GM19438 (cell line): Measurements from ENCODE around the gene CLEC2B.
A peak's percentile ranks its signal among the peaks of the same experiment; 100 is the strongest.

Source experiments
- ATAC-seq: cut with Tn5 transposase; IDR thresholded peaks from one replicate; pipeline ENCODE4 v1.9.1; 2021; ENCODE audit warnings: low read depth; ENCODE audit not compliant: unreplicated experiment

The CLEC2B gene

GRCh38 chr12:9870286-9870866 is 1.2 kb upstream of the CLEC2B start:
- ATAC-seq = no peak

DNA sequence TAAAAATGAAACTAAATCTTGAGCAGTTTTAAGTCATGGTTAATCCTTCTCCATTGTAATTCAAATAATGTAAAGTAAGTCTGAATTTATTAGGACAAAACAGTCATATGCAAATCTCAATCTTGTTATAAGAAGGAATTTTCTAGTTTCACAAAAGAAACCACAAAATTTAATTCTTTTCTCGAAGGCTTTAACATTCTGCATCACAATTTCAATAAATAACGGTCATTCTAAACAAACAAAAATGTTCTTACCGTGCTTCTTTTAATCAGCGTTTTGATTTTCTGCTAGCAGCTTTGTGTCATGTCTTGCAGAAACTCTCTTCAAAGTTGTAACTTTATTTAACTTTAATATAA is 225 bp downstream of the CLEC2B start:
- no peak for ATAC-seq

GRCh38 chr12:9868311-9868801 is 798 bp downstream of the CLEC2B start:
- ATAC-seq = no peak

- ATAC-seq = no peak
Measured at GRCh38 chr12:9867531-9867930, 1.6 kb downstream of the CLEC2B start.

DNA sequence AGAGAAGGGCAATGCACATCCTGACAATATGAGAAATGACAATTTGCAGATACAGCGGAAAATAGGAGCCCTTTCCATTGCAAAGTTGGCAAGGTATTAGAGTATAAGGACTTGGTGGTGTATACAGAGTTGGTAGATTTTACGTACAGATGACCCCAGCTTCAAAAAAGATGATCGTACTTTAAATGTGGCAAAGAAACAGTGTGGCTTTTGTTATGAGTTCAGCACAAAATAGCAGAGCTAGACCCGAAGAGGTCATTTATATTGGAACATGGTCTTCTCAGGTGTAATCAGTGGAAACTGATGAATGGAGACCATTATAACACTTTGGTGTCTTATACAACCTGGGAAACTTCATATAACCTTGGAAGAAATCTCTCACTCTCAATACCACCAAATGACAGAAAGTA is 2.3 kb downstream of the CLEC2B start:
- no peak for ATAC-seq

DNA sequence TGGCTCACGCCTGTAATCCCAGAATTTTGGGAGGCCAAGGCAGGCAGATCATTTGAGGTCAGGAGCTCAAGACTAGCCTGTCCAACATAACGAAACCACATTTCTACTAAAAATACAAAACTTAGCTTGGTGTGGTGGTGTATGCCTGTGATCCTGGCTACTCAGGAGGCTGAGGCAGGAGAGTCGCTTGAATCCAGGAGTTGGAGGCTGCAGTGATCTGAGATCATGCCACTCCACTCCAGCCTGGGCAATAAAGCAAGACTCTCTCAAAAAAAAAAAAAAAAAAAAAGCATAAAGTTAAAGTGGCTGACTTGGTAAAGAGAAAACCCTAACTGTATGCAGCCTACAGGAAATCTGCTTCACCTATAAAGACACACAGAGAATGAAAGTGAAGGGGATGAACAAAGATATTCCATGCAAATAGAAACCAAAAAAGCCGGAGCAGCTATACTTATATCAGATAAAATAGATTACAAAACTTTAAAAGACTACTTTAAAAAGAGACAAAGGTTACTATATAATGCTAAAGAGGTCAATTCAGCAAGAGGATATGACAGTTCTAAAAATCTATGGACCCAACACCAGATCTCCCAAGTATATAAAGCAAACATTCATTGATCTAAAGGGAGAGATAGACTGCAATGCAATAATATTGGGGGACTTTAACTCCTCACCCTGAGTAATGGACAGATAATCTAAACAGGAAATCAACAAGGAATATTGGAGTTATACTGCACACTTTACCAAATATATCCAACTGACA is 4.1 kb downstream of the CLEC2B start:
- ATAC-seq = no peak

DNA sequence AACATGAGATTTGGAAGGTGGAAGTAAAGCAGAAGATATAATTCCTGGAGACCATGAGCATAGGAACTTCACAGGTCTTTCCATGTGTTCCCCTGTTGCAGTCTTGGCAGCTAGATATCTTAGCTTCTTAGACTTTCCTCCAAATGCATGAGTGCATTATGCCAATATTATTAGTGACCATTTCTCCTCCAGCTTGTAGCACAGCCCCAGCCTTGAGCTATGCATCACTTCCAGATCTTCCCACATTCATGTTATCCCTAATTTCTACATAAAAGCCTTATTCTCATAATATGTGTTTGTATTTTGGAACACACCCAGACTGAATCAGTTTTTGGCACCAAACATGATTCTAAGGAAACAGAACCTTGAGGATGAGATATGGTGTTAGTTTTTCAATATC is 11.0 kb downstream of the CLEC2B start:
- ATAC-seq = no peak

- ATAC-seq = no peak
Measured at GRCh38 chr12:9856894-9857293, 12.3 kb downstream of the CLEC2B start.

DNA sequence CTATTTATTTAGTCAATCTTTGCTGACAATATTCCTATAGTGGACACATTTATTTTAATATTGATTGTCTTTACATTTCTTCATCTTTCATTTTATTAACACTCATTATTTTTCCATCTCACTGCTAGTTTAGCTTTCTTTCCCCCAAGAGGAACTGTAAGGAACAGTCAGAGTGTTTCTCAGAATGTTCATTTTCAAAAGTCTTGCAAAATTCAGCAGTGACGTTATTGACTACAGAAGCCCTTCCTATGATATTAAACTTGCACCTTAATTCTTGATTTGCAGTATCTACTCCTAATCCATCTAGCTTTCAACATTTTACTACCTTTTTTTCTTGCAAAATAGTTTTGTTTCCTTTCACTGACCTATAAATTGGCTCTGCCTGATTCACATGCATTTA is 13.0 kb downstream of the CLEC2B start:
- ATAC-seq = no peak

DNA sequence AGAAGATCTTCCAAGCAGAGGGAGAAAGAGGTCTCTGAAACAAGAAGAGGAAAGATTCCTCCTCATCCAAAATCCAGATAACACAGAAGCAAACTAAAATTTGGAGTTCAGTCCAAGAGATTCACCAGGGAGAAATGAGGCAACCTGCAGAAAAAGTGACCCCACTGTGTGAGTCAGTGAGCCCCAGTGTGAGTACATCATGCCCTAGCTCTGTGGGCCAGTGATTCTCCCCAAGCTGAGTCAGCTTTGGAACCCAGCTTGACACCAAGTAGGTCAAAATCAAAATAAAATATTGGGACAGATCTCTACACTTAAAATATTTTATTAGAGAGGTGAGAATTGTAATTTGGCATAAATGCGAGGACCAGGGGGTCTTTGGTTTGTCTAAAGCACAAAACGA is 17.2 kb downstream of the CLEC2B start:
- ATAC-seq = no peak

DNA sequence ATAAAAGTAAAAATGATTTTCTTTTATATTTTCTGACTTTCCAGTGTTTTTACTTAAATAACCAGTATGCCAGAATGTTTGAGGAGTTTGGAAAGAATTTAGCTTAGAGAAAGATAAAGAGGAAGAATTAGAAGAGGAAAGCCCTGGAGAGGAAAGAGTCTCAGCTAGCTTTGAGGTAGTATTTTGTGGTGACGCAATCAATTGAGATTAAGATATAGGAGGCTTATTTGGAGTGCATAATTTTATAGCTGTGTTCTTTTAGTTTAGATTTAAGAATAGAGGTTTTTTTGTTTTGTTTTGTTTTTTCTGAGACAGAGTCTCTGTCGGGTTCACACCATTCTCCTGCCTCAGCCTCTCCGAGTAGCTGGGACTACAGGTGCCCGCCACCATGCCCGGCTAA is 18.1 kb downstream of the CLEC2B start:
- no peak for ATAC-seq

DNA sequence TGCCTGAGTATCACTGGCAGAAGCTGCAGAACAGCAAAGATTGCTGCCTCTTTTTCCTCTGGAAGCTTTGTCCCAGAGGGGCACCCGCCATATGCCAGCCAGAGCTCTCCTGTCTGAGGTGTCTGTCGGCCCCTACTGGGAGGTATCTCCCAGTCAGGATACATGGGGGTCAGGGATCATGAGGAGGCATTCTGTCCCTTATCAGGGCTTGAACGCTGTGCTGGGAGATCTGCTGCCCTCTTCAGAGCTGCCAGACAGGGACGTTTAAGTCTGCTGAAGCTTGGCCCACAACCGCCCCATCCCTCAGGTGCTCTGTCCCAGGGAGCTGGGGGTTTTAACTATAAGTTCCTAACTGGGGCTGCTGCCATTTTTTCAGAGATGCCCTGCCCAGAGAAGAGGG is 20.3 kb downstream of the CLEC2B start:
- no peak for ATAC-seq

DNA sequence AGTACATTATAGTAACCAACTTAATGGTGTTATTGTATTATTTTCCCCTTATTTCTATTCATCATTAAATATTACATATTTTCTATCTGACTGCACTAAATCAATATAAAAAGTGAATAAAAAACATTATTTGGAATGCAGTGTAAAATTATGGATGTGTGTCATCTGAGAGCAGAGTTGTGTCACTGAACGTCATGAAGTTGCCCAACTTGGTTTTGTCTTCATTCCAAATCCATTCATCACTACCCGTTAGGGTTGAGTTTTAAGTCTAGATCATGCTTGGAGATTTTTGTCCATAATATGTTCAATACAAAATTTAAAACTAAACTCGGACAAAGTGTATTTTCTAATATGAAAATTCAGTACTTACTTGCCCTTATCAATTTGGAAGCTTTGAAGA is 25.7 kb downstream of the CLEC2B start:
- no peak for ATAC-seq

DNA sequence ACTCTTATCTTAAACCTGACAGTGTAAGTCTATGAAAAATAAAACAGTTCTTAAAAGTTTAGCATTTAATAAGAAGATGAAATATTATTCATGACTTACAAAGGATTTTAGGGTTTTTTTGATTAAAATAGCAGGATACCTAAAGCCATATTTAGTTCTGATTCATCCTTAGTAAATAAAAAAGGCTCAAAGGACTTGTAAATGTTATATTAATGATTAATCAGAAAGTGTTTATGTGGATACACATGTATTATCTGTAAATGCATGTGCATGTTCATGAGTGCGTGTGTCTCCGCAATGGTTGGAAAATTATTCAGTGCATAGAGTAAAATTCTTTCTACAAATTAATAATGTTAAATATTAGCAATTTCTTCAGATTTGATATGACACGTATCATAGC is 37.4 kb downstream of the CLEC2B start:
- no peak for ATAC-seq

DNA sequence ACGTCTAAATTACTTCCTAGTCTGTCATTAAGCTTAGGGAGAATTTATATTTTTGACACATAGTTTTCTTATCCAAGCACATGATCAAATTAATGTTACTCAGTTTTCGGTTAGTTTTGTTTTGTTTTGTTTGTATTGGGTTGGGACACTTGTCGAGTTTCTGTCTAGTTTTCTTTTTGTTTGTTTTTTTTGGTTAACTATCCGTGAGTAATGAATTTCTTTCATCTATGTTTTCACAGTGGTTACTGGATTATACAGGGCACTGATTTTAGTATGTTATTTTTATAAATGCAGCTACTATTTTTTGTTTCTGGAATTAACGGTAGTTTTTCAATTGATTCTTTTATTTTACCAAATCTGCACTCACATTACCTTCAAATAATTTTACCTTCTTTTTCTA is 39.2 kb downstream of the CLEC2B start:
- ATAC-seq = no peak

DNA sequence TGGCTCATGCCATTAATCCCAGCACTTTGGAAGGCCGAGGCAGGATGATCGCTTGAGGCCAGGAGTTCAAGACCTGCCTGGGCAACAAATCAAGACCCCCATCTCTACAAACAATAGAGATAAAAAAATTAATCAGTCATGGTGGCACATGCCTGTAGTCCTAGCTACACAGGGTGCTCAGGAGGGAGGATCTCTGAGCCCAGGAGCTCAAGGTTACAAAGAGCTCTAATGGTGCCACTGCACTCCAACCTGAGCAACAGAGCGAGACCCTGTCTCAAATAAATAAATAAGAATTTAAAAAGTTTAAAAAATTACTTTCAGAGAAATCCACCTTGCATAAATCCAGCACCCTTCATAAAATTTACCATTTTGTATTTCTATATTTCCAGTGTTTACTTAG is 39.7 kb downstream of the CLEC2B start:
- no peak for ATAC-seq

DNA sequence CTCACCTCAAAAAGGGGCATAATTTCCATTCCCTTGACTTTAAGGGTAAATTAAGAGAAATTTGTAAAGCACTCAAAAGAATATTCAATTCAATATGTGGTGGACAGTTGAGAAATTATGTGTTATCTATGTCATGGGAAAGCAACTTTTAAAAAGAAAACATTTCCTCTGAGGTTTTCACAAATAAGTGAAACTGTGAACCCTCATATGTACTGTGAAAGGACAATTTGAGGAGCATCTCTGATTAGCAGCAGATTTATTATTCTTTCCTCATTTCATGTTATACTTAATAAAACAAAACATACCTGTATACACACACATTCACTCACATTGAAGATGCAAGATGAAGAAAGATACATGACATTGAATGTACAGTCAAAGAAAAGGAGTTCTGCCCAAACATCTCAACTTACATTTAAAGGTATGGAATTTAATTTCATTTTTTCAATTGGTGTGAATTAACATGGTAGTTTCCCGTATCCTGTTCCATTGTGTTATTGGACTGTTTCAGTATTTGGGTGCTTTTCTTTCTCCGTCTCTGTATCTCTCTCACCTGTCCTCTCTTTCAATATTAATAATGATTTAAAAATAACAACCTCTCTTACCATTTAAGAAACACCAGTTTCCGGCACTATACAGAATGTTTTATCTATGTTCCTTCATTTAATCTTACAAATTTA is 41.8 kb downstream of the CLEC2B start, which contains the start of gene KLRF1:
KLRF1 (plus strand) TSS at position 273 of the 680 bp plus-strand sequence; CDS start at position 337, 64 bp downstream.
- no peak for ATAC-seq

DNA sequence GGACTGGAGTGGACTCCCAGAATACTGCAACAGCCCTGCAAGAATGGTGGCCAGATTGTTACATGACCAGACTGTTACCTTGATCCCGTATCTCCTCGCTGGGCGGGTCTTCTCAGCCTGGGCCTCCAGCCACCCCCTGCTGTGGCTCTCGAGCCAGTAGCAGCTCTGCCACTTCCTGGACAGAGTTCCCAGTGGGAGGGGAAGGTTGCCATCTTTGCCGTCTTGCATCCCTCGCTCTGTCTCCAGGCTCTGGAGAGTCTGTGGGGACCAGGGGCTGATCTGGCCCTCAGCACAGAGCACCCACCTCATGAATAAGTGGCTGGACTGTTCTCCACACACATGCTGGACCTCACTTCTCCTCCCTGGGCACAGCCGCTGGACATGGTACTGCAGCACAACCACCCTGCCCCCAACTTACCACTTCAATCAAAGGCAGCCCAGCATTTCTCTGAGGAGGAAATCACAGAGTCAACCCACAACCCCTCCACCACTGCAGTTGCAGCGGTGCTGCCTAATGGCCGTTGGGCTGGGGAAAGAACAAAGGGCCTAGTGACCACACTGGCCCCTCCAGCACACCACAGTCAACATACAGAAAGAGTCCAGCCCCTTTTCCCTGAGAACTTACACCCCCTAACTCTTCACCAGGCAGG is 48.7 kb downstream of the CLEC2B start:
- ATAC-seq = no peak

DNA sequence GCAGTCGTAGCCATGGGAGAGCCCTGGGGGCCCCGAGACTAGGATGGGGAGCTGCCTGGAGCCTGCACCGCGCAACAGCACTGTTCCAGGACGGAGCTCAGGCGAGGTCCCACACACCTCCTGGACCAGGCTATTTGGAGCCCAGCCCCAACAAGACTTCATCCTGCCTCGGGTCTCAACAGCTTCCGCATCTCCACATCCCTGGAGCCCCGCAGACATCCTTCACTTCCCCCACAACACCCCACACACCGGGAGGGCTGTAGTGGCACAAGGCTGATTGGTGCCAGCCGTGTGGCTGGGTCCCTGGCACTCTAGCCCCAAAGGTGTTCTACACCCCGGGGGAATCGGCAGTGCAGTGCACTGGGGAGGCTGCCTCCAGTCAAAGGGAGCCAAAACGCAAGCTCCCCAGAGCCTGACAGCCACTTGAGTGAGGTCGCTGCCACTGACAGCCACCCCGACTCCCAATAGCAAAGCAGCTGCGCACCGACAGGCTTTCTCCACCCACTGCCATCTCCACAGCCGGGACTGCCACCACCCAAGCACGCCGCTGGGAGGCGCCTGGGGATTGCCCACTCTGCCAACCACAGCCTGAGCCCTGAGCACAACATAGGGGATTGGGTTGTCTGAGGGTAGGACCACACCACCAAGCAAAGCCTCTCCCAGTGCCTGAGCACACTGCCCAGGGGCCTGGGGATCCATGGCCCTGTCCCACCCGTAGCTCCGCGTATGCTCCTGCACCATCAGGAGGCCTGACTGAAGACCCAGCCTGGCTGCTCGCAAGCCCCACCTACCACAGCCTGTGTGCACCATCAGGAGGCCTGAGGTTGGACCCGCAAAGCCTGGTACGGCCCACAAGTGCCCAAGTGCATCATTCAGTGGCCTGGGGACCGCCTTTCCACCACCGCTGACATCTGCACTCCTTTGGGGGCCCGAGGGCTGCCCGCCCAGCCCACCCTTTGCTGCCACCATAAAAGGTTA is 55.0 kb downstream of the CLEC2B start:
- peak; percentile 96 for ATAC-seq

GRCh38 chr12:9811621-9812020 is 57.5 kb downstream of the CLEC2B start:
- no peak for ATAC-seq
